ENCODE results near the gene CMA1. TPM values are rescaled to one million over a fixed set of nuclear protein-coding genes. Genes with fewer than 3 reads are reported as not detected.
A peak's percentile ranks its signal among the peaks of the same experiment; 100 is the strongest.
"Not testable (repeated sequence)": the region's sequence is repeated elsewhere in the genome, so short reads cannot be mapped to it uniquely, and the experiment has no call there.

Gene CMA1, protein sequence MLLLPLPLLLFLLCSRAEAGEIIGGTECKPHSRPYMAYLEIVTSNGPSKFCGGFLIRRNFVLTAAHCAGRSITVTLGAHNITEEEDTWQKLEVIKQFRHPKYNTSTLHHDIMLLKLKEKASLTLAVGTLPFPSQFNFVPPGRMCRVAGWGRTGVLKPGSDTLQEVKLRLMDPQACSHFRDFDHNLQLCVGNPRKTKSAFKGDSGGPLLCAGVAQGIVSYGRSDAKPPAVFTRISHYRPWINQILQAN
- not detected for total RNA-seq

- peaks cover 17 to 27% of the 10 kb centered on the region in 2 donors for H3K27me3 Mint-ChIP-seq
- peaks cover 3% of the 10 kb centered on the region for H3K9me3 Mint-ChIP-seq
- no peak within 1 kb of the TSS for H3K27ac Mint-ChIP-seq
- ATAC-seq (no peak), DNase-seq (ENCODE audit: low spot score) (no peak)
- H3K4me1 Mint-ChIP-seq (ENCODE audit: low read depth in 2 of 2): peaks cover 13 to 27% of the 10 kb centered on the region in 2 donors
- H3K36me3 Mint-ChIP-seq: peaks cover 4% of the 10 kb centered on the region
- H3K4me3 Mint-ChIP-seq: peak within 1 kb of the TSS; percentile 8
Measured at GRCh38 chr14:24508155-24508840, at the start of gene CMA1. TSS of gene CMA1 (minus strand) at chr14:24508265. CDS start at chr14:24508235, 30 bp downstream.

- no peak for ATAC-seq
Measured at GRCh38 chr14:24556756-24557155, 48.7 kb upstream of the CMA1 start.

DNA sequence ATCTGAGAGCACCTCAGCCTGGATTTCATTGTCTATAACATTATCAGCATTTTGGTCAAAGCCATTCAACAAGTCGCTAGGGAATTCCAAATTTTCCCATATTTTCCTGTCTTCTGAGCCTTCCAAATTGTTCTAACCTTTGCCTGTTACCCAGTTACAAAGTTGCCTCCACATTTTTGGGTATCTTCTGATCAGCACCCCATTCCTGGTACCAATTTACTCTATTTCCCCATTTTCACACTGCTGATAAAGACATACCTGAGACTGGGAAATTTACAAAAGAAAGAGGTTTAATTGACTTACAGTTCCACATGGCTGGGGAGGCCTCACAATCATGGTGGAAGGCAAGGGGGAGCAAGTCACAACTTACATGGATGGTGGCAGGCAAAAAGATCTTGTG lies 41.0 kb upstream of the CMA1 start:
- not testable (repeated sequence) for ATAC-seq; DNase-seq (ENCODE audit: low spot score); H3K4me1 Mint-ChIP-seq (ENCODE audit: low read depth in 2 of 2); H3K27me3 Mint-ChIP-seq; H3K27ac Mint-ChIP-seq; H3K4me3 Mint-ChIP-seq
- Mint-ChIP-seq H3K36me3 (peaks cover 36% of the 10 kb centered on the region), H3K9me3 (peaks cover 16% of the 10 kb centered on the region)

More at GRCh38 chr14:24556756-24557155, 48.7 kb upstream of the CMA1 start:
- H3K27me3 Mint-ChIP-seq: peaks cover 0 to 2% of the 10 kb centered on the region in 2 donors
- H3K4me3 Mint-ChIP-seq: no peak overlapping the region
- H3K4me1 Mint-ChIP-seq (ENCODE audit: low read depth in 2 of 2): no peaks in the 10 kb centered on the region
- no peak overlapping the region for H3K27ac Mint-ChIP-seq
- no peaks in the 10 kb centered on the region for H3K36me3 Mint-ChIP-seq
- H3K9me3 Mint-ChIP-seq: peaks cover 3% of the 10 kb centered on the region
- no peak for DNase-seq (ENCODE audit: low spot score)

GRCh38 chr14:24542346-24542936 lies 34.4 kb upstream of the CMA1 start:
- Mint-ChIP-seq H3K36me3 (peaks cover 32% of the 10 kb centered on the region), H3K27ac (no peak overlapping the region), H3K4me3 (no peak overlapping the region), H3K4me1 (ENCODE audit: low read depth in 2 of 2) (peaks cover 6 to 8% of the 10 kb centered on the region in 2 donors), H3K9me3 (peaks cover 4% of the 10 kb centered on the region), H3K27me3 (peaks cover 3 to 6% of the 10 kb centered on the region in 2 donors)
- no peak for ATAC-seq
- DNase-seq (ENCODE audit: low spot score): no peak

DNA sequence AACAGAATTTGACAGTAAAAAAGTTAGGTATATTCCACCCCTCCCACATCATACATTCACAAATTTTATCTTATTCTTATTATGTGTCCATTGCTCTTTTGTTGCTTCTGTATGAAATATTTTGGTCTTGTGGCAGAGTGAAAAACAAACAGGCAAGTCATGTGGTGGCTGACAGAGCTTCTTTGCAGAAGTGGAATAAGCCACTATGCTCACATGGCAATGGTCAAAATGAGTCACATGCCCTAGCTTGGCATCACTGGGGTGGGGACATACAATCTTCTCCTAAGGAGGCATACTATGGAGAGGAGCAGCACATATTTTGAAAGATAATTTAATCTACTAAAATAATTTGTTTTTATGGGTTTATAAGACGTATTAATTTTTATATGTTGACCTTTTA lies 27.7 kb upstream of the CMA1 start:
- no peak overlapping the region for H3K4me3 Mint-ChIP-seq

DNA sequence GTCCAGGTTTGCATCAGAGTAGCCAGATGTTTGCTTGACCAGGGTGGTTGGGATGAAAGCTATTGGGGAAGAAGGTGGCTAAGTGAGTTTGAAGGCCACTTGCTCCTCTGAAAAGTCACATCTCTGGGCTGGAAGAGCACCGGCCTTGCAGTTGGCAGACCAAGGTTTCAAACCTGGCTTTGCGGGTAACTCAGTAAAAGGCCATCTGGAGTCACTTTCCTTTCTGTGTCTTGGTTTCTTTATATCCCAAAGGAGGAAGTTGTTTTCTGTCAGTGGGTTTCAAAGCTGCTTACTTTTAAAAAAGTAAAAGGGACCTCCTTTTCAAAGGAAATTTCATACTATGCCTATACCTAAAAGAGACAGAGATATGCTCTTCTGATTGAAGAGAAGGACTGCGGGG lies 26.2 kb upstream of the CMA1 start:
- ATAC-seq: no peak

More for the DNA sequence above, 27.7 kb upstream of the CMA1 start:
- Mint-ChIP-seq H3K9me3 (no peaks in the 10 kb centered on the region), H3K27me3 (no peaks in the 10 kb centered on the region), H3K36me3 (peaks cover 15% of the 10 kb centered on the region), H3K27ac (no peak overlapping the region), H3K4me1 (ENCODE audit: low read depth in 2 of 2) (peaks cover 13 to 20% of the 10 kb centered on the region in 2 donors)
- ATAC-seq: peak in 1 of 2 donors; percentile 73
- no peak for DNase-seq (ENCODE audit: low spot score)

GRCh38 chr14:24525877-24526620 lies 18.0 kb upstream of the CMA1 start:
- not testable (repeated sequence) for H3K9me3 Mint-ChIP-seq; ATAC-seq; H3K4me1 Mint-ChIP-seq (ENCODE audit: low read depth in 2 of 2); H3K4me3 Mint-ChIP-seq; H3K27ac Mint-ChIP-seq; DNase-seq (ENCODE audit: low spot score); H3K36me3 Mint-ChIP-seq
- peaks cover 10% of the 10 kb centered on the region in 2 donors for H3K27me3 Mint-ChIP-seq

More for the DNA sequence above, 26.2 kb upstream of the CMA1 start:
- Mint-ChIP-seq H3K36me3 (peaks cover 3% of the 10 kb centered on the region), H3K27me3 (no peaks in the 10 kb centered on the region), H3K27ac (no peak overlapping the region), H3K4me1 (ENCODE audit: low read depth in 2 of 2) (peaks cover 9 to 15% of the 10 kb centered on the region in 2 donors), H3K4me3 (no peak overlapping the region), H3K9me3 (no peaks in the 10 kb centered on the region)
- no peak for DNase-seq (ENCODE audit: low spot score)

GRCh38 chr14:24518851-24519250 lies 10.8 kb upstream of the CMA1 start:
- peaks cover 4% of the 10 kb centered on the region in 2 donors for H3K4me1 Mint-ChIP-seq (ENCODE audit: low read depth in 2 of 2)

DNA sequence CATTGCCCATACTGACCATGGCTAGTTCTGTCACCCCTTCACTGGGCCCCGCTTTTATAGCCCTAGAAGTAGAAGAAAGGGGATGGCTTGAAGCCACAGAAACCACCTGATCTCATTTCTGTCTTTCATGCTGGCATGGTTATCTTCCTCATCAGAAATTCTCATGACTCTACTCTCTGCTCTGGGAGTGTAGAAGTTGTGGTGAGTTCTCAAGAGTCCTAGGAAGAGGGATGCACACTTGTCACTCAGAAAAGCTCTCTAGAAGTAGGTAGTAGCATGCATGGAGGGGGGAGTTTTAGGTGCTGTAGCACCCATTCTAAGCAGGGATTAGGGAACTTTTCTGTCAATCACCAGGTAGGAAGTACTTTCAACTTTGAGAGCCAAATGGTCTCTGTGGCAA lies 6.1 kb upstream of the CMA1 start:
- Mint-ChIP-seq H3K27ac (no peak overlapping the region), H3K36me3 (peaks cover 4% of the 10 kb centered on the region), H3K4me3 (no peak overlapping the region), H3K27me3 (peaks cover 14 to 26% of the 10 kb centered on the region in 2 donors), H3K9me3 (peaks cover 3% of the 10 kb centered on the region), H3K4me1 (ENCODE audit: low read depth in 2 of 2) (peaks cover 4 to 8% of the 10 kb centered on the region in 2 donors)
- ATAC-seq (no peak), DNase-seq (ENCODE audit: low spot score) (no peak)

More at GRCh38 chr14:24518851-24519250, 10.8 kb upstream of the CMA1 start:
- no peak for DNase-seq (ENCODE audit: low spot score)
- H3K9me3 Mint-ChIP-seq: no peaks in the 10 kb centered on the region
- no peak overlapping the region for H3K27ac Mint-ChIP-seq
- ATAC-seq: no peak
- no peaks in the 10 kb centered on the region for H3K36me3 Mint-ChIP-seq
- H3K4me3 Mint-ChIP-seq: no peak overlapping the region
- H3K27me3 Mint-ChIP-seq: peaks cover 6 to 11% of the 10 kb centered on the region in 2 donors

- Mint-ChIP-seq H3K27ac (no peak overlapping the region), H3K4me3 (no peak overlapping the region), H3K27me3 (peaks cover 14 to 27% of the 10 kb centered on the region in 2 donors), H3K9me3 (peaks cover 3% of the 10 kb centered on the region), H3K36me3 (peaks cover 4% of the 10 kb centered on the region), H3K4me1 (ENCODE audit: low read depth in 2 of 2) (peaks cover 10 to 16% of the 10 kb centered on the region in 2 donors)
- ATAC-seq: no peak
- DNase-seq (ENCODE audit: low spot score): no peak
Measured at GRCh38 chr14:24513009-24513408, 4.9 kb upstream of the CMA1 start.

DNA sequence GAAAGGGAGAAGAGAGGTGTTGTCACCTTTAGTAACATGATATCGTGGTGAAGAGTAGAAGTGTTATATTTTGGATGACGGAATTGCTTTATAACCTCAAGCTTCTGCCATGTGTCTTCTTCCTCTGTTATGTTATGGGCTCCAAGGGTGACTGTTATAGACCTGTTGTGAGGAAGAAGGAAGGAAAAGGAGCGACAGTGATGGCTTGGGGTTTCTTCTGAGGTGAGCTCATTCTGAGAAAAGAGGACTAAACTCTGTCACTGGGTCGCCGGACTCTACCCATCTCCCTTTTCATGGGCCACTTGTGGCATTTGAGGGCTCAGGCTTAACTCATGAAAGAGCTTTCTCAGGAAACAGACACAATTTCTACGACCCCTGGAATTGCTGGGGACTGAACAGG lies 1.6 kb downstream of the CMA1 start:
- Mint-ChIP-seq H3K36me3 (peaks cover 4% of the 10 kb centered on the region), H3K27me3 (peaks cover 10 to 19% of the 10 kb centered on the region in 2 donors), H3K27ac (peak overlapping the region in 1 of 2 donors; percentile 27), H3K9me3 (peaks cover 5% of the 10 kb centered on the region), H3K4me3 (no peak overlapping the region), H3K4me1 (ENCODE audit: low read depth in 2 of 2) (peaks cover 13 to 27% of the 10 kb centered on the region in 2 donors)
- peak in 1 of 2 donors; percentile 40 for ATAC-seq
- no peak for DNase-seq (ENCODE audit: low spot score)

DNA sequence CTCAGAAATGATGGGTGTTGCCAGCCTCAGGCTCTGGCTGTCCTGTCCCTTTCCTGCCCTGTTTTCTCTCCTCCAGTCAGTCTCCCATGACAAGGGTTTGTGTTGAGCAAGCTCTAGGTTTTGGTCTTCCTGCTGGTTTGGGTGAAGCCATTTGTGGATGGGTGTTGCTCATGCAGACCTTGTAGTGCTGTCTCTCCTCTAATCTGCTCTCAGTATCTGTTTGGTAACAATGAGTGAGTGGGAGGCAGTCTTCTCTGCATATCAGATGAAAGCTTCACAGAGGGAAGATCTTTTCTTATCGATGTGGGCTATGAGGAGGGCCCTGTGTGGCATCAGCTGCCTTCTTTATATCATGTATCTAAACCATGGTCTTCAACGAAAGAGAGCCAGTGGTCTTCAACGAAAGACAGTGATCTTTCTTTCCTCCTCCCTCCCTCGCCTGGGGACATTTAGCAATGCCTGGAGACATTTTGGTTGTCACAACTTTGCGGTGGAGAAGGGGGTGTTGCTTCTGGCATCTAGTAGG lies 3.6 kb downstream of the CMA1 start:
- Mint-ChIP-seq H3K27ac (no peak overlapping the region), H3K9me3 (peaks cover 5% of the 10 kb centered on the region), H3K27me3 (peaks cover 12 to 19% of the 10 kb centered on the region in 2 donors), H3K36me3 (peaks cover 4% of the 10 kb centered on the region), H3K4me3 (no peak overlapping the region), H3K4me1 (ENCODE audit: low read depth in 2 of 2) (peaks cover 13 to 27% of the 10 kb centered on the region in 2 donors)
- ATAC-seq (peak in 1 of 2 donors; percentile 39), DNase-seq (ENCODE audit: low spot score) (no peak)

Data from natural killer cell treated with Interleukin-12 subunit alpha and Interleukin-12 subunit beta and Interleukin-15 and Interleukin-18, amount 100 ng/mL, for 72 hours (primary cell).